ENCODE measurements around the gene SGIP1.
"Not testable (repeated sequence)": the region's sequence is repeated elsewhere in the genome, so short reads cannot be mapped to it uniquely, and the experiment has no call there.

The SGIP1 gene

DNA sequence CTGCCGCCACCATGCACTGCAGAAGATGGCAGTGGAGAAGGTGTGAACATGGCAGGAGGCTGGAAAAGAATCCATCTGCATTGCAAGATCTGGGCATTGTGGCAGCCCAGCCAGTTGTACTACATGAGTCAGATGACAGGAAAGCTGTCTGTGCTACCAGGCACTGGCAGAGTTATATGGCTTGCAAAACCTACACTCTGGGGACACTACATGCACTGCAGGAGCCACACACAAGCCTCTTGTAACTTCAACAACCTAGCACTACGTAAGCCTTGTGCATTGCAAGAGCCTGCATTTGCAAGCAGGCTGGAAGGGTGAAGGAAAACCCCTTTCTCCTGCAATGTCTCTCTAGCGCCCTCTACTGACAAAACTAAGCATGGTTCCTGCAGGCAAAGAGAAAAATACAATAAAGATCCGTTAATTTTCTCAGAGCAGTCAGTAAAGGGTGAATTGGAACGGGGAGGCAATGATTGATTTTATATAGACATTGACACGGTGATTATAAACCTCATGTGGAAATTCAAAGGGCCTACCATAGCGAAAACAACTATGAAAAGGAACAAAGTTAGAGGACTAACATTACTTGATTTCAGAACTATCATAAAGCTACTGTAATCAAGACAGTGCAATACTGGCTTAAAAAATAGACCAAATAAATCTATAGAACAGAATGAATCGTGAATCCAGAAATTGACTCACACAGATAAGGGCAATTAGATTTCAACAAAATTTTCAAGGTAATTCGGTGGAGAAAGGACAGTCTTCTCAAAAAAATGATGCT, 192.1 kb downstream of the SGIP1 start:
- DNase-seq (ENCODE audit: extremely low read depth in 1 of 2, low read depth in 1 of 2) = peak; percentile 10 to 13

DNA sequence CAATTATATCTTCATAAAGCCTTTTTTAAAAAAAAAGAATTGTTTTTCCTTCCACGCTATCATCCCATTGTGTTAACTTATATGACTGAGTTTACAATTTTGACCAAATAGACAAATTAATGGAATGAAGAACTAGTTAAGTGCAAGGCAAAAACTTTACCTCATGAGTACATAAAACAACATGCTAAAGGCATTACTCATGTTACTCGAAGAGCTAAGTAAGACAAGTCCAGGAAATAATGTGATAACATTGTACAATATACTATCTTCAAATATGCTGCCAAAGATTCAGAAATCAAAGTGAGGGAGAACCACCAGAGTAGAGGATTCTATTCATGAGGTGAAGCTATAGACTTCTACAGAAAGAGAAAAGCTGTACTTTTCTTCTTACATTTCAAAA, 194.1 kb downstream of the SGIP1 start:
- DNase-seq (ENCODE audit: extremely low read depth in 1 of 2, low read depth in 1 of 2) = no peak

DNA sequence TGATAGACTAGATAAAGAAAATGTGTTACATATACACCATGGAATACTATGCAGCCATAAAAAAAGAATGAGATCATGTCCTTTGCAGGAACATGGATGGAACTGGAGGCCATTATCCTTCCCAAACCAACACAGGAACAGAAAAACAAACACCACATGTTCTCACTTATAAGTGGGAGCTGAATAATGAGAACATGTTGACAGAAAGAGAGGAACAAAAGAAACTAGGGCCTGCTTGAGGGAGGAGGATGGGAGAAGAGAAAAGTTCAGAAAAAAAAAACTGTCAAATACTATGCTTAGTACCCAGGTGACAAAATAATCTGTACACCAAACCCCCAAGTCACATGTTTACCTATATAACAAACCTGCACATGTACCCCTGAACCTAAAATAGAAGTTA, 194.8 kb downstream of the SGIP1 start:
- DNase-seq (ENCODE audit: extremely low read depth in 1 of 2, low read depth in 1 of 2) = not testable (repeated sequence)

DNA sequence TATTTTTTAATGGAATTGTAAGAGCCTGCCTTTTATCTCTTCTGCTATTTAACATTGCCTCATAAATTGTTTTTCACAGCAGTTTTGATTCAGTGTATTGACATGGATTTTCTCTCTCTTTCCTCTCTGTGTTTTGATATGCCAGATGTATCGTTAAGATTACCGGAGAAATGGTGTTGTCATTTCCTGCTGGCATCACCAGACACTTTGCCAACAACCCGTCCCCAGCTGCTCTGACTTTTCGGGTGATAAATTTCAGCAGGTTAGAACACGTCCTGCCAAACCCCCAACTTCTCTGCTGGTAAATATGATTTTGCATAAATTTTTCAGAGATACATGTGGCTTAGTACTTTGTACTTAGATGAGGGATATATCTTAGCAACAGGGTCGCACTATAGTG, 195.2 kb downstream of the SGIP1 start:
- DNase-seq (ENCODE audit: extremely low read depth in 1 of 2, low read depth in 1 of 2) = no peak

DNA sequence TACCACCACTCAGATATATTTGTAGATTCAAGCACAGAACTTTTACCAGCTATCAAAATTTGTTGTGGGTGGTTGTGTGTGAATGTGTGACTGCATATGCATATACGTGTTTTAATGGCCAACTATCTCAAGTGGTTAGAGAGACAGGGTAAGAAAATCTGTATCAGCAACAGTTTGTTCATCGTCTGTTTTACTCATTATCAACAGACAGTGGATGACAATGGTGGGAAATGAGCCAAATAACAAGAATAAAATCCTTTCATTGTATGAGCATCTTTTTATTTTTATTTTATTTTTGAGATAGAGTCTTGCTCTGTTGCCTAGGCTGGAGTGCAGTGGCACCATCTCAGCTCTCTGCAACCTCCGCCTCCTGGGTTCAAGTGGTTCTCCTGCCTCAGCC, 195.6 kb downstream of the SGIP1 start:
- no peak for DNase-seq (ENCODE audit: extremely low read depth in 1 of 2, low read depth in 1 of 2)

DNA sequence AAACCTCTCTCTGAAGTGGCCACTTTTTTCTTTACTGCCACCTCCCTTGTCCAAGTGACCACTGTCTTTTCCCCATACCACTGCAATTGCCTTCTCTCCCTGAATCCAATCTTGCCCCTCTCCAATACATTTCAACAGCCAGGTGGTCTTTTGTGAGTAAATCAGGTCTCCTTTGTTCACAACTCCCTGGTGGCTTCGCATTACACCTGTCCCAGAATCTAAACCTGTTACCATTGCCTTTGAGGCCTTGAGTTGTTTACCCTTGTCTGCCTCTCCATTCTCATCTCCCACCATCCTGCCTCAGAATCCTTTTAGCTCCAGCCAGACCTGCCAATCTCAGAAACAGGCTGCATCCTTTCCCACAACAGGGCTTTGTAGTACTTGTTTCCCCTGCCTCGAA, 196.5 kb downstream of the SGIP1 start:
- no peak for DNase-seq (ENCODE audit: extremely low read depth in 1 of 2, low read depth in 1 of 2)

DNA sequence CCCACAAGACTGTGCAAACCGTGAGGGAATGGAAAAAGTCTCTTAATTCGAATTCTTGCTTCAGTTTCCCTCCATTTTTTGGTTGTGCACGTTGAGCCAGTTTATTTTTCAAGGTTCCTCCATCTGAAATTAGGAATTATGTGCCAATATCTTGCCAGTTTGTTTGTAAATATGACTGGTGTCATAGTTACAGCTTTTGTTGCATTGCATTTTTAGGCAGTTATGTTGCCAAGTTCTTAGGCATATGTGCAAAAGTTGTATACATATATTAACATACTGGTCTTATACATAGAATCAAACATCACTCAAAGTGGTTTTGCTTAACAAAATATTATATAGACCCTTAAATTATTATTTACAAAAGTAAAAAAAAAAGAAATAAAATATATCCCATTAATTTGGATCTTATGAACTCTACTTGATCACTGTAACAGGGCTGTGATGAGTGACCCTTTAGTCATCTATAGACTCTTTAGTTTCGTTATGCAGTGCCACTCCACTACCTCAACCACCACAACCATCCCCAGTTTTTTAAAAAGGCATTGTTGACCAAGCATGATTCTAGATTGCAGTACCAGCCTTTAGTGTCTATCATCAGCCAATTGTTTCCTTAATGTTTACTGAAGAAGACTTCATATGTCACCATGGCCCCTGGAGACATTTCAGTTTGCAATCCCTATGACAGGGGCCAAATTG, 197.4 kb downstream of the SGIP1 start:
- DNase-seq (ENCODE audit: extremely low read depth in 1 of 2, low read depth in 1 of 2) = no peak

DNA sequence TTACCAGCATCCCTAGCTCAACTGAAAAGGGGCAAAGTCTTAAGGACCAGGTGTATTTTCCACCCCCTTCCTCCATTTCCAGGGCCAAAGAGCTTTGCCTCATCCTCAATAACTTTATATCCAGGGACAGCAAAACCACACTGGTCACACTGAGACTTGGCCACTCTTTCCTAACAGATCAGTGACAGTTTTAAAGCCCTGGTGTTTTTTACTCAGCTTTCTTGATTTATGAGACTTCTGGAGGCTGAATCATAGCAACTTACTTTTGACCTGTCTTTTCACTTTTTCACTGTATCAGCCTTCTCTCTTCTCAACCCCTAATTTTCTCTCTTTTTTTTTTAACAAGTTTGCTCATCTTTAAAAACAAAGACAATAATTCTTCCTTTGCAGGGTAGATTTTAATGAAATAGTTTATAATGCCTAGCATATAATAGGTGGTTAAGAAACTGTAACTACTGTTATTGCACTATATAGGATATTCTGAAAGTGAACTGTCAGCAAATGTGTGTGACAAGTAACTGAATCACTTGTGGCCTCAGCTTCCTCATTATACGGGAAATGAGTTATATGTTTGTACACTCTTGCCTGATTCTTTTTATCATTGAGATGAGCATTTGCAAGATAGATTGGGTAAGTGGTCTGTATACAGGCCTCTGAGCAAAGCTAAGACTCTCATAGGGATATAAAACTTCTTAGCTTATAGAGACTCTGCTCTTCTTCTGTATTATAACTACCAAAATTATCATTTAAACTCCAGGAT, 198.6 kb downstream of the SGIP1 start:
- no peak for DNase-seq (ENCODE audit: extremely low read depth in 1 of 2, low read depth in 1 of 2)

DNA sequence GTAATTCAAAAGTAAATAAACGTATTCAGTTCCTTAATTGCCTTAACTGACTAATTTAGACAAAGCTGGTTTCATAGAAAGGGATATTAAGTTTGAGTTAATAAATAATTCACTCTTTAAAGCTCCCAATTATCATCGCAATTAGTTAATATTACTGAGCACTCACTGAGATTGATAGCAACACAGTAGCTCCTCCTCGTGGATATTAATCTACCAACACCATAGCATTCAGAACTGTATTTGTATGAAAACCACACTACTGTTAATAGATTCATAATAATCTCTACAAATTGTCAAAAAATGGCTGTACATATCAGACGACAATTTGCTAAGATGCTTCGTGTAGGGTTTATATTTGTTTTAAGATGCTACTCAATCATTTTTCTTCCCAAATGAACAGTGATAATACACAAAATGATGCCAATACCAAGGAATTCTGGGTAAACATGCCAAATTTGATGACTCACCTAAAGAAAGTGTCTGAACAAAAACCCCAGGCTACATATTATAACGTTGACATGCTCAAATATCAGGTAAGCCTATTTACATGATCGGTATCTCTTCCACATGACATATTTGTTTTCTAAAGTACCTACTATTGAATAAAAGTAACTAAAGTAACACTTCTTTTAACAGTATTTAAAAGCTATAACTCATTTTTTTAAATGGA, 199.5 kb downstream of the SGIP1 start:
- no peak for DNase-seq (ENCODE audit: extremely low read depth in 1 of 2, low read depth in 1 of 2)

DNA sequence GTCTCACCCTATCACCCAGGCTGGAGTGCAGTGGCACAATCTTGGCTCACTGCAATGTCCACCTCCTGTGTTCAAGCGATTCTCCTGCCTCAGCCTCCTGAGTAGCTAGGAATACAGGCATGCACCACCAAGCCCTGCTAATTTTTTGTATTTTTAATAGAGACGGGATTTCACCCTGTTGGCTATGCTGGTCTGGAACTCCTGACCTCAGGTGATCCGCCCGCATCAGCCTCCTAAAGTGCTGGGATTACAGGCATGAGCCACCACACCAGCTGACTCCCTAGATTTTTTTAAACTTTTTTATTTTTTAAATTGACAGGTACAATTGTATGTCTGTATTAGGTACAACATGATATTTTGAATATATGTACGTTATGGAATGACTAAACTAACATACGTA, 200.6 kb downstream of the SGIP1 start:
- DNase-seq (ENCODE audit: extremely low read depth in 1 of 2, low read depth in 1 of 2) = not testable (repeated sequence)

DNA sequence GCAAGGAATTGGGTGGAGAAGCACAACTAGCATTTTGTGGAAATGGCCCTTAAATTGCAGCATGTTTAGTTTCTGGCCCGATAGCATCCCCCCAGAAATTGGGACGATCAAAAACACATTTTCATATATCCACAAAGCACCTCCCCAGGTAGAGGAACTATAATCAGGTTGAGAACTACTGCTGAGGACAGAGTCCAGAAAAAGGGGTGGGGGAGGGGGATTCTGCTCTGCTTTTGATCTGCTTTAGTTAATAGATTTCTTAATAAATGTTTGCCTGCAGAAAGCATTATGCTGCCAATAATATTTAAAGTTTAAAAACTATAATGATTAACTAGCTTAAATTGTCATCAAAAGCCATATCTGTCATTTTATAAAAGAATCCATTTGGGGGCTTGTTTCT, 203.9 kb downstream of the SGIP1 start:
- no peak for DNase-seq (ENCODE audit: extremely low read depth in 1 of 2, low read depth in 1 of 2)

DNA sequence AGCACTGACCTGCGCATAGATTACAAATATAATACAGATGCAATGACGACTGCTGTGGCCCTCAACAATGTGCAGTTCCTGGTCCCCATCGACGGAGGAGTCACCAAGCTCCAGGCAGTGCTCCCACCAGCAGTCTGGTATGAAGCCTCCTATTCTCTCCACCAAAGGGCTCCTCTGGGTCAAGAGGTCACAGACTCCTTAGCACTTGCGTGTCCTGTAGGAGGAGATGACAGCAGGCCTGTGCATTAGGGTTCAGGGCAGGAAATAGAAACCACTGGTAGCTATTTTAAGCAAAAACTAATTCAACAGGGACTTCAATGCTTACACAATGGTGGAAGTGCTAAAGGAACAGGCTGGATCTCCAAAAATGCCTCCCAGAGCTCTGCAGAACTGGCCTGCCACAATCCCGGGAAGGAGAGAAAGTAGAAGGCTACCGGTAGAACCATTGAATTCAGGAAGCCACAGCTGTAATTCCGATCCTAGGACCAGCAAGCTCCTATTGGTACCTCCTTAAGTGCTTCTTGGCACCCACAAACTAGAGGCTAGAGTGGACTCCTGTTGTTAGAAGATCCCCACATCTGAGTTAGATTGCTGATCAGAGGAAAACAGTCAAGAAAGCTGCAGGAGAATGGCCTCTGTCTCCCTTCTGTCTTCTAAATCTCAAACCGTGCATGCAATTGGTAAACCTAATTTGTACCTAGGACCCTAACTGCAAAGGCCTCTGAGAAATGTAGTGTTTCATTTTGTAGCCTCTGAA, 205.6 kb downstream of the SGIP1 start:
- no peak for DNase-seq (ENCODE audit: extremely low read depth in 1 of 2, low read depth in 1 of 2)

DNA sequence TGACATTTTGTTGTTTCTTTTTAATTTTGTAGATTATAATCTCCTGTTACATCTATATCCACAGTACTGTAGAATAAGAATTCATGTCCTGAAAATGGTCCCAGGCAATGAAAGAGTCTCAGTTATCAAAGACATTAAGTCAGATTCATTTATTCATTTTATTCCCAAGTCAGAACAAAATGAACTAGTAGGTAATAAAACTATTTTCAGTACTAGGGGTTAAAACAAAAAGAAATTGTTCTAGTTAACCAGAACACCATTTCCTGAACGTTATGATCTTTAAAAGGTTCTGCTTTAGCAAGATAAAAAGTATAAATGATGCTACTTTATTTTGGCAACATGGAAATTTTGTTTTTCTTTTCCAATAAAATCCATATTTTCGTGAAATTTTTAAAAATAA, 211.5 kb downstream of the SGIP1 start:
- DNase-seq (ENCODE audit: extremely low read depth in 1 of 2, low read depth in 1 of 2) = no peak

DNA sequence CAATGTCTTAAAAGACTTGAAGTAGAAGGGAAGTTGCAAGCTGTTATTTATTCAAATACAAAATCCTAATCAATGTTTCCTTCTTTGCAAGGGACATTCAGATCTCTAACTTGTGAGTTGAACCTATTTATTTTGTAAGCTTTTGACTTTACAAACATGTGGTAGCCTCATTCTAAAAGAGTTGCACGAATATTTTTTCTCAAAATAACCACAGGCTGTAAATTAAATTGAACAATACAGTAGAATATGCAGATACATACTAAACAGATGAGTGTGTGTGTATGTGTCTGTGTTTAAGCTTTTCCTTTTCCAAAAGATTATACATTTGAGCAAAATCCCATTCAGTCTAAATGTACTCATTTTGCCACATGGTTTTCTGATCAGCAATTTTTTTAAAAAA, 213.5 kb downstream of the SGIP1 start:
- DNase-seq (ENCODE audit: extremely low read depth in 1 of 2, low read depth in 1 of 2) = no peak

DNA sequence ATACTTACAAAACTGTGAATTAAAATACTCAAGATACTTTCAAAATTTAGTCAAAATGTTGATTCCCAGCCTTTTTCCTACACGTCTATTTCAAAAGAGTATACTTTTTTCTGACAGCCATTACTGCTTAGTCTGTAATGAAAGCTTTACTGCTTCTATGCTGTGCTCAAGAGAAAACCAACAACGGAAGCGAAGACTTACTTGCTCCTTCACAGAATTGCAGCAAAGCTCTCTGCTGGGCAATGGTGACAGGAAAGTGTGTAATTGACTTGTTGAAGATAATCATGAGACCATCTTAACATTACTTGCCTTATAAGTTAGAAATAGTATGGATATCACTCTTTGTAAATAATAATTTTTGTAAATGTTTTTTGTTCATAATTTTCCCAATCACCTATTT, 216.6 kb downstream of the SGIP1 start:
- DNase-seq (ENCODE audit: extremely low read depth in 1 of 2, low read depth in 1 of 2) = no peak

DNA sequence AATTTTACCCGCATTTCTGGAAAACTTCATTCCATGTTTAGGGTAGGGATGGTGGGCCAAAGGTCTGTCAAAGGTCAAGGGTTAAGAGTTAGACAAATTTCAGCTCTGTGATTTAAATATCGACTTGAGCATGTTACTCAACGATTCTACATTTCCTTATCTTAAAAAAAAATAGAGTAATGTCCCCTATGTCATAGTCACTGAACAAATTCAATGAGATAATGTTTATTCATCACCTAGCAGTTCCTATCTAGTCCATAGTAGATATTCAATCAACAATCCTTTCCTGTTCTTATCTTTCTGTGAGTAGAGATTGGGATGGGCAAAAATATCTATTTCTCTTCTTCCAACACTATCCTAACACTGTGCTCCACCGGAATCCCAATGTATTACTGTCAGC, 217.2 kb downstream of the SGIP1 start:
- DNase-seq (ENCODE audit: extremely low read depth in 1 of 2, low read depth in 1 of 2) = no peak

DNA sequence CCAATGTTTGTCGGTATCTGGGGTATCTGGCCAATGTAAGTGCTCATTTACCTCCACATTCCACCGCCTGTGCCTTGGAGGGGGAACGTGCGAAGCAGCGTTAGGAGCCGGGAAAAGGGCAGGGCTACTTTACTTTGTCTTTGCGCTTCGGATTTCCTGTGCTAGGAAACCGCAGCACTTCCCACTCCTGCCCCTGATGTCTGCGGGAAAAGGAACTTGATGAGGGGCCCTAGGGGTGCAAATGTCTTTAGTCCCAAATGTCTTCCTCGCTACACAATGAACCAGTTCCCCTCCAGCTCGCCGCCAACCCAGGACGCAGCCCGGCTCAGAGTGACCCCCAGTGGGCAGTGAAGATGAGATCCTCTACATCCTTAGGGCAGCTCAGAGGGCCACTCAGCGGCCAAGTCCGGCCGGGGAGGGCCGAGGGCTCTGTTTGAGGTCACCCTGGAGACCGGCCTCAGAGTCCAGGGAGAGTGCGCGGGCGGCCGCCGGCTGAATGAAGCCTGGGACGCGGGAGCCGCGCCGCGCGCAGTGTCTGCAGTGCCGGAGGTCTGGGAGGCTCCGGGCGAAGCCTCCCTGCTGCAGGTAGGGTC, 218.1 kb downstream of the SGIP1 start, which contains the start of gene DYNLT5:
Gene DYNLT5, plus strand, starts transcription at position 460 of the 593 bp plus-strand sequence. CDS start 2,200 bp downstream, outside the sequence.
- DNase-seq (ENCODE audit: extremely low read depth in 1 of 2, low read depth in 1 of 2) = no peak

DNA sequence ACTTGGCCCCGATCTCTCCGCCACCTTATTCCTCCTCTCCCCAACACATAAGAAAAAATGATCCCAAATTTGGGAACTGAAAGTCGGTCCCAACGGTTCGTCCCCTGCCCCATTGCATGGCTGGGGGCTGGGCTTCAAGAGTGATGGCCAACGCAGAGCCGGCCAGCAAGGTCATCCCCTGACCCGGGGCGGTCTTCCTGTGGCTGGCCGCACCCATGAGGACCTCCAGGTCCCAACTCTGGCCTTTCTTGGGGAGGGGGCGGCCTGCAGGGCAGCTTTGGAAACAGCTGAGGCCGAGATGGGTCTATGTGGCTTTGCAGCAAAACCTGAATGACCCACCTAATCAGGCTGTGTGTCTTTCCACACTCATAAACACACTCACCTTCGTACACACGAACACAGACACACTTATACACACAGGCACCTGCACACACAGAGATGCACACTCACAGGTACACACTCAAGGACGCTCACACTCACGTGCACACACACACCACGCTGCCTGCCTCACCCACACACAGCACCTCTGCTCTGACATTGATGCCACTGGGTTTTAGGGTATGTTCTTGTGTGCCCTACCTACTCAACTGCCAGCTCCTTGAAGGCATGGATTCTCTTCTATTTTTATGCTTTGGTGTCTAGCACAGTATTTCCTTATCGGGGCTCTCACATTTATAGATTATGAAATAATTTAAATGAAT, 218.9 kb downstream of the SGIP1 start:
- DNase-seq (ENCODE audit: extremely low read depth in 1 of 2, low read depth in 1 of 2) = no peak

DNA sequence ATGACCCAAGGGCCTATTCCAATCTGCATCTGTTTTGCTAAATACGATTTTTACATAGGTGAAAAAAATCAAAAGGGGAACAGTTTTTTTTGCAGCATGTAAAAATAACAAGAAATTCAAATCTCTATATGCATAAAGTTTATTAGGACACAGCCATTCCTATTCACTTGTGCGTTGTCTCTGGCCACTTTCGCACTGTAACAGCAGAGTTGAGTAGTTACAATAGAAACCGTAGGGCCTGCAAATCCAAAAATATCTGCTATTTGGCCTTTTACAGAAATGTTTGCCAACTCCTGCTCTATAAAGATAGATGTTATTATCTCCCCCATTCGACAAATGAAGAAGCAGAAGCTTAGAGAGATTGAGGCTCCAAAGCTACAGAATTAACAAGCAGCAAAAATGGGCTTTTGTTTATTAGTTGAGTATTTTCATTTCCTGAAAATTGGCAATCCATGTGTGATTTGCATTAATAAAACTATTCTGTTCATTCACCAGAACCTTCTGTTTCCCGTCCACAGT, 223.8 kb downstream of the SGIP1 start:
- no peak for DNase-seq (ENCODE audit: extremely low read depth in 1 of 2, low read depth in 1 of 2)
